ENCODE measurements around the gene CGN. TPM values are rescaled to one million over a fixed set of nuclear protein-coding genes. Genes with fewer than 3 reads are reported as not detected.

Gene CGN
- total and polyA plus RNA-seq, 2 donors (not counting 1 experiment from before 2014, with no cell fraction given), result 0.22 to 0.81 TPM

DNA sequence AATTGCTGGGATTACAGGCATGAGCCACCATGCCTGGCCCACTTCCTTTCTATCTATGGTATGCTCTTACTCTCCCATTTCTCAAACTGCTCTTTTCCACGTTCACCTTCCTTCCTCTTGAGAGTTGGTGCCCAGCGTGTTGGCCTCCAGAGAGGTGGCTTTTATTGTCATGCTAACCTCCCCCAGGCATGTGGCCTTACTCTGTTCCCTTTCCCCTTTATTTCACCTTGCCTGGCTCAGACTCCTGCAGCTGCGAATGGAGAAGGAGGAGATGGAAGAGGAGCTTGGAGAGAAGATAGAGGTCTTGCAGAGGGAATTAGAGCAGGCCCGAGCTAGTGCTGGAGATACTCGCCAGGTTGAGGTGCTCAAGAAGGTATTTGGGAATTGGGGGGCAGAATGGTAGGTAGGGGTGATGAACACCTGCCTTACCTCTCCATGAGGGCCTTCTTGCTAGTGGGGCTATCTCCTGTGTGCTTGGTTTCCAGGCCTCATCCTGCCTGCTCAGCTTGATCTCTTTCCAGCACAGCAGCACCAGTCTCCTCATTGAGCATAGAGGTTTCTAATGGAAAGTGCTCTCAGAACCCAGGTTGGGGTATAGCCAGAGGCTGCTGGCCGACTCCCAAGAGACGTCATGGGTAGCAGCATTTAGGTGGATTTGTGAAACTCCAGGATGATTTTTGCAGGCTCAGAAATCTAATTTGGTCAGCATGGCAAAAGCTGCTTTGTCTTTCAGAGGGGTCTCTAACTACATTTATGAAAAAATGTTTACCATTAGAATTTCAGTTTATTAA, 15.7 kb downstream of the CGN start:
- TF ChIP-seq, protein P1, sequence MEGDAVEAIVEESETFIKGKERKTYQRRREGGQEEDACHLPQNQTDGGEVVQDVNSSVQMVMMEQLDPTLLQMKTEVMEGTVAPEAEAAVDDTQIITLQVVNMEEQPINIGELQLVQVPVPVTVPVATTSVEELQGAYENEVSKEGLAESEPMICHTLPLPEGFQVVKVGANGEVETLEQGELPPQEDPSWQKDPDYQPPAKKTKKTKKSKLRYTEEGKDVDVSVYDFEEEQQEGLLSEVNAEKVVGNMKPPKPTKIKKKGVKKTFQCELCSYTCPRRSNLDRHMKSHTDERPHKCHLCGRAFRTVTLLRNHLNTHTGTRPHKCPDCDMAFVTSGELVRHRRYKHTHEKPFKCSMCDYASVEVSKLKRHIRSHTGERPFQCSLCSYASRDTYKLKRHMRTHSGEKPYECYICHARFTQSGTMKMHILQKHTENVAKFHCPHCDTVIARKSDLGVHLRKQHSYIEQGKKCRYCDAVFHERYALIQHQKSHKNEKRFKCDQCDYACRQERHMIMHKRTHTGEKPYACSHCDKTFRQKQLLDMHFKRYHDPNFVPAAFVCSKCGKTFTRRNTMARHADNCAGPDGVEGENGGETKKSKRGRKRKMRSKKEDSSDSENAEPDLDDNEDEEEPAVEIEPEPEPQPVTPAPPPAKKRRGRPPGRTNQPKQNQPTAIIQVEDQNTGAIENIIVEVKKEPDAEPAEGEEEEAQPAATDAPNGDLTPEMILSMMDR (IDR thresholded peaks at IDR 0.05), result no peak
- no peak for TF ChIP-seq EZH2 (IDR thresholded peaks at IDR 0.05; ENCODE audit: borderline replicate concordance, insufficient read depth, low read depth, low read length, poor library complexity, severe bottlenecking)
- 93% methylated on average over 5 of the region's 7 CpGs for WGBS (ENCODE audit: insufficient coverage)
- H4K20me1 ChIP-seq (ENCODE audit: control insufficient read depth, insufficient read depth, low read length, poor library complexity, severe bottlenecking), result no peaks in the 10 kb centered on the region
- no peaks in the 10 kb centered on the region for H3K36me3 ChIP-seq (replicated peaks in 1 of 2; ENCODE audit: control extremely low read depth in 1 of 2, control insufficient read depth in 1 of 2, extremely low read depth in 1 of 2, insufficient read depth in 2 of 2, low read length in 1 of 2)
- ChIA-PET CTCF (no interaction called here), POLR2A (no interaction called here)
- no peaks in the 10 kb centered on the region for H3K4me1 ChIP-seq (ENCODE audit: control insufficient read depth in 2 of 2, insufficient read depth in 2 of 2, low read length in 2 of 2)
- no peaks in the 10 kb centered on the region for H3K27me3 ChIP-seq (replicated peaks in 1 of 4; ENCODE audit: control extremely low read depth in 1 of 4, control insufficient read depth in 3 of 4, insufficient read depth in 4 of 4, low read length in 3 of 4)
- Mint-ChIP-seq H3K27ac (no peak overlapping the region), H3K4me1 (no peaks in the 10 kb centered on the region), H3K27me3 (peaks cover 5% of the 10 kb centered on the region), H3K9me3 (ENCODE audit: insufficient read depth) (no peaks in the 10 kb centered on the region), H3K4me3 (no peak overlapping the region)
- no peak overlapping the region for H3K4me2 ChIP-seq (replicated peaks; ENCODE audit: low read depth, low read length, poor library complexity, severe bottlenecking)
- no peak for ATAC-seq (ENCODE audit: low read depth)
- no peaks in the 10 kb centered on the region for H3K9me3 ChIP-seq (ENCODE audit: control extremely low read depth in 1 of 3, control insufficient read depth in 2 of 3, insufficient read depth in 1 of 3, low read length in 2 of 3)
- no peak overlapping the region for H3K9ac ChIP-seq (ENCODE audit: low read length)
- H3K79me2 ChIP-seq (ENCODE audit: control insufficient read depth, insufficient read depth, low read length), result no peaks in the 10 kb centered on the region
- H3K27ac ChIP-seq (ENCODE audit: low read length in 2 of 2), result no peak overlapping the region
- DNase-seq, result no peak
- intact Hi-C loops (cut with micrococcal nuclease), result no loop called here
- no peak overlapping the region for H3K4me3 ChIP-seq (ENCODE audit: control extremely low read depth in 1 of 5, extremely low read depth in 1 of 5, insufficient read depth in 1 of 5, low read depth in 2 of 5, low read length in 4 of 5)
- no peak overlapping the region for H2AFZ ChIP-seq (ENCODE audit: insufficient read depth, low read depth, low read length, poor library complexity, severe bottlenecking)

DNA sequence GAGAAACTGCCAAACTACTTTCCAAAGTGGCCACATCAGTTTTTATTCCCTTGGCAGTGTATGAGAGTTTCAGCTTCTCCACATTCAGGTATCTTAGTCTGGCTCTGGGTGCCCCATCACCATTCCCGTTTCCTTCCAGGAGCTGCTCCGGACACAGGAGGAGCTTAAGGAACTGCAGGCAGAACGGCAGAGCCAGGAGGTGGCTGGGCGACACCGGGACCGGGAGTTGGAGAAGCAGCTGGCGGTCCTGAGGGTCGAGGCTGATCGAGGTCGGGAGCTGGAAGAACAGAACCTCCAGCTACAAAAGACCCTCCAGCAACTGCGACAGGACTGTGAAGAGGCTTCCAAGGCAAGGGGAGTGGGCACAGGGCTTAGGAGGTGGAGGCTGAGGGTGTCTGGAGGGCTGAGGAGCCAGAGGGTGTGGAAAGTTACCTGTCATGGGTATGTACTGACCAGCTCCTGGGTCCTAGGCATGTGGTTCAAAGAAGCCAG, 18.1 kb downstream of the CGN start:
- no peak overlapping the region for H3K9ac ChIP-seq (ENCODE audit: low read length)
- H3K27ac ChIP-seq (ENCODE audit: low read length in 2 of 2), result no peak overlapping the region
- no peak overlapping the region for H2AFZ ChIP-seq (ENCODE audit: insufficient read depth, low read depth, low read length, poor library complexity, severe bottlenecking)
- TF ChIP-seq, protein P1 (IDR thresholded peaks at IDR 0.05), result no peak
- no peak for TF ChIP-seq EZH2 (IDR thresholded peaks at IDR 0.05; ENCODE audit: borderline replicate concordance, insufficient read depth, low read depth, low read length, poor library complexity, severe bottlenecking)
- no peak overlapping the region for H3K4me3 Mint-ChIP-seq
- no peak for DNase-seq
- H3K79me2 ChIP-seq (ENCODE audit: control insufficient read depth, insufficient read depth, low read length), result no peaks in the 10 kb centered on the region
- H3K9me3 ChIP-seq (ENCODE audit: control extremely low read depth in 1 of 3, control insufficient read depth in 2 of 3, insufficient read depth in 1 of 3, low read length in 2 of 3), result no peaks in the 10 kb centered on the region
- no peaks in the 10 kb centered on the region for H3K27me3 ChIP-seq (replicated peaks in 1 of 4; ENCODE audit: control extremely low read depth in 1 of 4, control insufficient read depth in 3 of 4, insufficient read depth in 4 of 4, low read length in 3 of 4)
- peaks cover 5% of the 10 kb centered on the region for H3K27me3 Mint-ChIP-seq
- no peak overlapping the region for H3K27ac Mint-ChIP-seq
- no peaks in the 10 kb centered on the region for H3K4me1 ChIP-seq (ENCODE audit: control insufficient read depth in 2 of 2, insufficient read depth in 2 of 2, low read length in 2 of 2)
- POLR2A ChIA-PET, result no interaction called here
- no peak overlapping the region for H3K4me2 ChIP-seq (replicated peaks; ENCODE audit: low read depth, low read length, poor library complexity, severe bottlenecking)
- H3K36me3 ChIP-seq (replicated peaks in 1 of 2; ENCODE audit: control extremely low read depth in 1 of 2, control insufficient read depth in 1 of 2, extremely low read depth in 1 of 2, insufficient read depth in 2 of 2, low read length in 1 of 2), result no peaks in the 10 kb centered on the region
- ATAC-seq (ENCODE audit: low read depth), result no peak
- CTCF ChIA-PET, result no interaction called here
- intact Hi-C loops (cut with micrococcal nuclease), result no loop called here
- no peak overlapping the region for H3K4me3 ChIP-seq (ENCODE audit: control extremely low read depth in 1 of 5, extremely low read depth in 1 of 5, insufficient read depth in 1 of 5, low read depth in 2 of 5, low read length in 4 of 5)
- H4K20me1 ChIP-seq (ENCODE audit: control insufficient read depth, insufficient read depth, low read length, poor library complexity, severe bottlenecking), result no peaks in the 10 kb centered on the region
- no peaks in the 10 kb centered on the region for H3K9me3 Mint-ChIP-seq (ENCODE audit: insufficient read depth)
- H3K4me1 Mint-ChIP-seq, result no peaks in the 10 kb centered on the region
- 96% methylated on average over 11 of the region's 11 CpGs for WGBS (ENCODE audit: insufficient coverage)
